ENCODE measurements around the gene ZHX3. TPM values are rescaled to one million over a fixed set of nuclear protein-coding genes. Genes with fewer than 3 reads are reported as not detected.
A peak's percentile ranks its signal among the peaks of the same experiment; 100 is the strongest.

ZHX3 gene
- total RNA-seq, 1 experiment from 2014 or later = 9.6 TPM

DNA sequence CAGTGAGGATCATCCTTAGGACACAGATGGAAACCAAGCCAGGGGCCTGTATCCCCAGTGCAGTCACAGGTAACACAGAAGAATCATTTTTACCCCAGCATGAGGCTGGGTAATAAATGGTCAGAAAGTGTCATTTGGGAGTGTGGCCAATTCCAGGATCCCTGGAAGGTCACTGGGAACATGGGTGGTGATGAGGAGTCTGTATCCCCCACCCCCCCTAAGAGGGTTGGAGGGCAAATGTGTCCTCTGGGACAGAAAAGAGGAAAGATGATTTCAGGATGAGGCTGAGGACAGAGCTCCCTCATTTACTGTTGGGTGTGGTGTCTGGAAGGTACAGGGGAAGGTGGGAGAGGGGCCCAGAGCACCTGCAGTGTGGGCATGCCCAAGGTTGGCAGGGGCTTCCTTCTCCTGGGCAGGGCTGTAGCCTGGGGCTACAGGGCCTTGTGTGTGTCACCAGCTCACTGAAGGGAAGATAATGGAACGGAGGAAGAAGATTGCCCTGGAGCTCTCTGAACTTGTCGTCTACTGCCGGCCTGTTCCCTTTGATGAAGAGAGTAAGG, 145.7 kb downstream of the ZHX3 start:
- peaks cover 77% of the 10 kb centered on the region for H3K36me3 Mint-ChIP-seq
- TF ChIP-seq ELF4 (CRISPR knock-in tag; IDR thresholded peaks at IDR 0.05; ENCODE audit: low read depth) = no peak
- no peak for TF ChIP-seq ZBTB21 (CRISPR knock-in tag; IDR thresholded peaks at IDR 0.05; ENCODE audit: borderline replicate concordance)
- TF ChIP-seq ZNF138 (CRISPR knock-in tag; conservative IDR thresholded peaks at IDR 0.05) = no peak
- no peak for TF ChIP-seq OVOL2 (CRISPR knock-in tag; IDR thresholded peaks at IDR 0.05; ENCODE audit: borderline replicate concordance)
- TF ChIP-seq, protein P1, sequence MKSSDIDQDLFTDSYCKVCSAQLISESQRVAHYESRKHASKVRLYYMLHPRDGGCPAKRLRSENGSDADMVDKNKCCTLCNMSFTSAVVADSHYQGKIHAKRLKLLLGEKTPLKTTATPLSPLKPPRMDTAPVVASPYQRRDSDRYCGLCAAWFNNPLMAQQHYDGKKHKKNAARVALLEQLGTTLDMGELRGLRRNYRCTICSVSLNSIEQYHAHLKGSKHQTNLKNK (CRISPR knock-in tag; IDR thresholded peaks at IDR 0.05) = no peak
- no peak for TF ChIP-seq ZNF671 (CRISPR knock-in tag; IDR thresholded peaks at IDR 0.05)
- TF ChIP-seq TEAD4 (CRISPR knock-in tag; IDR thresholded peaks at IDR 0.05) = no peak
- no peak for TF ChIP-seq GTF2I (CRISPR knock-in tag; conservative IDR thresholded peaks at IDR 0.05)
- no peak for TF ChIP-seq NFATC4 (CRISPR knock-in tag; IDR thresholded peaks at IDR 0.05)
- CTCF ChIA-PET = interaction anchor here (1.6 to 4.3 kb wide), 5 partner anchors 14 to 181 kb away, joined by 11 to 126 read pairs (median 19); partner anchors contain the start of gene LPIN3
- POLR2A ChIA-PET = no interaction called here
- H3K9me3 Mint-ChIP-seq = no peaks in the 10 kb centered on the region
- no peak for ATAC-seq
- DNase-seq (ENCODE audit: low spot score) = no peak
- no peaks in the 10 kb centered on the region for H3K27me3 Mint-ChIP-seq (ENCODE audit: low read depth)
- no peak overlapping the region for H3K27ac Mint-ChIP-seq
- H3K4me1 Mint-ChIP-seq = no peaks in the 10 kb centered on the region
- no peak overlapping the region for H3K4me3 Mint-ChIP-seq

DNA sequence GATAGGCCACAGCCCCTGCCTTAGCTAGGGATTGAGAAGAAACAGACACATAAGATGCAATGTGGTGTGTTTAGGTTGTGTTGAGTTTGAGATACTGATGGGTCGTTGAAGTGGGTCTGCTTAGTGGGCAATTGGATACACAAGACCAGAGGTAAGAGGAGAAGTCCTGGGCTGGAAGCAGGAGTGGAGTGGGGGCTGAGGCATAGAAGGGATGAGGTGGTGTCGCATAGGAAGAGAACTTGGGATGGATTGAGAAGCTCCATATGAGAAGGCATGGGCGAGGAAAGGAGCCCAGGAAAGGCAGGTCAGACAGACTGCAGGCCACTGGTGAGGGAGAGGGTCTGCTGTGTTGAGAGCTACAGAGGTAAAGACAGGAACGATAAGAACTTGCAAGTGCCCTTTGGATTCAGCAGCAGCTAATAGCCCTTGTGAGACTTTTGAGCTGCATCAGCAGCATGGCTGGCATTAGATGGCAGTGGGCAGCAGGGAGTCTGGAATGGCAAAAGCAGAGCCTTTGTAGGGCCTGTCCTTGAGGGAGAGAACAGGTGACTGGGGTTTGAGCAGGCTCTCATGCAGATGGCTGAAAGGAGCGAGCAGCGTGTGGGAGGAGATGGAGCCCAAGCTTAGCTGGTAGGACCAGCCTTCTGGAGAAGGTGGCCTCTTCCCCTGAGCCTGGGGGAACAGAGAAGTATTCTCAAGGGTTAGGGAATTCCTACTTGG, 147.0 kb downstream of the ZHX3 start:
- Mint-ChIP-seq H3K36me3 (peaks cover 78% of the 10 kb centered on the region), H3K27me3 (ENCODE audit: low read depth) (no peaks in the 10 kb centered on the region), H3K9me3 (no peaks in the 10 kb centered on the region), H3K4me1 (no peaks in the 10 kb centered on the region), H3K27ac (no peak overlapping the region), H3K4me3 (no peak overlapping the region)
- ATAC-seq (no peak), DNase-seq (ENCODE audit: low spot score) (peak; percentile 1)
- ChIA-PET POLR2A (interaction anchor here (0.6 kb wide), 1 partner anchor 301 kb away, joined by 3 read pairs; no protein-coding TSS in a partner anchor), CTCF (interaction anchor here (0.7 to 4.3 kb wide), 5 partner anchors 35 to 170 kb away, joined by 3 to 126 read pairs (median 4); partner anchors contain the start of gene LPIN3)
- TF ChIP-seq, protein P2, sequence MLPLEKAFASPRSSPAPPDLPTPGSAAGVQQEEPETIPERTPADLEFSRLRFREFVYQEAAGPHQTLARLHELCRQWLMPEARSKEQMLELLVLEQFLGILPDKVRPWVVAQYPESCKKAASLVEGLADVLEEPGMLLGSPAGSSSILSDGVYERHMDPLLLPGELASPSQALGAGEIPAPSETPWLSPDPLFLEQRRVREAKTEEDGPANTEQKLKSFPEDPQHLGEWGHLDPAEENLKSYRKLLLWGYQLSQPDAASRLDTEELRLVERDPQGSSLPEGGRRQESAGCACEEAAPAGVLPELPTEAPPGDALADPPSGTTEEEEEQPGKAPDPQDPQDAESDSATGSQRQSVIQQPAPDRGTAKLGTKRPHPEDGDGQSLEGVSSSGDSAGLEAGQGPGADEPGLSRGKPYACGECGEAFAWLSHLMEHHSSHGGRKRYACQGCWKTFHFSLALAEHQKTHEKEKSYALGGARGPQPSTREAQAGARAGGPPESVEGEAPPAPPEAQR (CRISPR knock-in tag; IDR thresholded peaks at IDR 0.05) = no peak
- TF ChIP-seq, protein P3, sequence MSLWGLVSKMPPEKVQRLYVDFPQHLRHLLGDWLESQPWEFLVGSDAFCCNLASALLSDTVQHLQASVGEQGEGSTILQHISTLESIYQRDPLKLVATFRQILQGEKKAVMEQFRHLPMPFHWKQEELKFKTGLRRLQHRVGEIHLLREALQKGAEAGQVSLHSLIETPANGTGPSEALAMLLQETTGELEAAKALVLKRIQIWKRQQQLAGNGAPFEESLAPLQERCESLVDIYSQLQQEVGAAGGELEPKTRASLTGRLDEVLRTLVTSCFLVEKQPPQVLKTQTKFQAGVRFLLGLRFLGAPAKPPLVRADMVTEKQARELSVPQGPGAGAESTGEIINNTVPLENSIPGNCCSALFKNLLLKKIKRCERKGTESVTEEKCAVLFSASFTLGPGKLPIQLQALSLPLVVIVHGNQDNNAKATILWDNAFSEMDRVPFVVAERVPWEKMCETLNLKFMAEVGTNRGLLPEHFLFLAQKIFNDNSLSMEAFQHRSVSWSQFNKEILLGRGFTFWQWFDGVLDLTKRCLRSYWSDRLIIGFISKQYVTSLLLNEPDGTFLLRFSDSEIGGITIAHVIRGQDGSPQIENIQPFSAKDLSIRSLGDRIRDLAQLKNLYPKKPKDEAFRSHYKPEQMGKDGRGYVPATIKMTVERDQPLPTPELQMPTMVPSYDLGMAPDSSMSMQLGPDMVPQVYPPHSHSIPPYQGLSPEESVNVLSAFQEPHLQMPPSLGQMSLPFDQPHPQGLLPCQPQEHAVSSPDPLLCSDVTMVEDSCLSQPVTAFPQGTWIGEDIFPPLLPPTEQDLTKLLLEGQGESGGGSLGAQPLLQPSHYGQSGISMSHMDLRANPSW (CRISPR knock-in tag; conservative IDR thresholded peaks at IDR 0.05; ENCODE audit: low read depth) = no peak
- TF ChIP-seq, protein P4, sequence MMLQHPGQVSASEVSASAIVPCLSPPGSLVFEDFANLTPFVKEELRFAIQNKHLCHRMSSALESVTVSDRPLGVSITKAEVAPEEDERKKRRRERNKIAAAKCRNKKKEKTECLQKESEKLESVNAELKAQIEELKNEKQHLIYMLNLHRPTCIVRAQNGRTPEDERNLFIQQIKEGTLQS (CRISPR knock-in tag; conservative IDR thresholded peaks at IDR 0.05) = no peak
- TF ChIP-seq TCF7 (CRISPR knock-in tag; IDR thresholded peaks at IDR 0.05; ENCODE audit: low read depth) (no peak), FOXP1 (CRISPR knock-in tag; IDR thresholded peaks at IDR 0.05; ENCODE audit: borderline replicate concordance) (no peak)
- TF ChIP-seq, protein P5, sequence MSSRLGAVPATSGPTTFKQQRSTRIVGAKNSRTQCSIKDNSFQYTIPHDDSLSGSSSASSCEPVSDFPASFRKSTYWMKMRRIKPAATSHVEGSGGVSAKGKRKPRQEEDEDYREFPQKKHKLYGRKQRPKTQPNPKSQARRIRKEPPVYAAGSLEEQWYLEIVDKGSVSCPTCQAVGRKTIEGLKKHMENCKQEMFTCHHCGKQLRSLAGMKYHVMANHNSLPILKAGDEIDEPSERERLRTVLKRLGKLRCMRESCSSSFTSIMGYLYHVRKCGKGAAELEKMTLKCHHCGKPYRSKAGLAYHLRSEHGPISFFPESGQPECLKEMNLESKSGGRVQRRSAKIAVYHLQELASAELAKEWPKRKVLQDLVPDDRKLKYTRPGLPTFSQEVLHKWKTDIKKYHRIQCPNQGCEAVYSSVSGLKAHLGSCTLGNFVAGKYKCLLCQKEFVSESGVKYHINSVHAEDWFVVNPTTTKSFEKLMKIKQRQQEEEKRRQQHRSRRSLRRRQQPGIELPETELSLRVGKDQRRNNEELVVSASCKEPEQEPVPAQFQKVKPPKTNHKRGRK (CRISPR knock-in tag; IDR thresholded peaks at IDR 0.05; ENCODE audit: borderline replicate concordance) = no peak

All from WTC11 (cell line).